HepG2 (cell line): Measurements from ENCODE around the gene APBA3. TPM values are rescaled to one million over a fixed set of nuclear protein-coding genes. Genes with fewer than 3 reads are reported as not detected.

Source experiments
- CENPT ChIP-seq: sonication (generic); formaldehyde crosslinking; IDR thresholded peaks from 2 replicates; pipeline ENCODE4 v1.8.0; 2022; ENCODE audit warnings: low read depth, mild to moderate bottlenecking, moderate library complexity, missing genetic modification reagents
- CREM ChIP-seq, 2 experiments: sonication (generic) in 1 of 2; formaldehyde crosslinking in 1 of 2; IDR thresholded peaks; 2 replicates each; pipeline versions ENCODE4 v1.4.0 to v1.6.1; 2016 to 2020; ENCODE audit warnings: antibody characterized with exemption in 1 of 2, mild to moderate bottlenecking in 1 of 2, missing genetic modification reagents in 1 of 2
- HNRNPL ChIP-seq: fragments of 200-400 bp; formaldehyde crosslinking; IDR thresholded peaks from 2 replicates; pipeline ENCODE4 v1.6.1; 2017; ENCODE audit warnings: mild to moderate bottlenecking, low read depth, low read length
- IKZF4 ChIP-seq: sonication (generic); formaldehyde crosslinking; IDR thresholded peaks from 2 replicates; pipeline ENCODE4 v1.5.1; 2020; ENCODE audit warnings: borderline replicate concordance, mild to moderate bottlenecking, low read depth, missing genetic modification reagents; ENCODE audit errors: not compliant biosample characterization
- KAT8 ChIP-seq: IDR thresholded peaks from 2 replicates; pipeline ENCODE4 v1.6.1; 2016; ENCODE audit warnings: missing genetic modification reagents, missing compliant biosample characterization
- NFYB ChIP-seq: sonication (generic); formaldehyde crosslinking; IDR thresholded peaks from 2 replicates; pipeline ENCODE4 v1.4.0; 2020; ENCODE audit warnings: missing genetic modification reagents
- SOX5 ChIP-seq: IDR thresholded peaks from 2 replicates; pipeline ENCODE4 v1.6.1; 2016; ENCODE audit warnings: borderline replicate concordance
- WIZ ChIP-seq: sonication (generic); formaldehyde crosslinking; IDR thresholded peaks from 2 replicates; pipeline ENCODE4 v1.5.1; 2020; ENCODE audit warnings: mild to moderate bottlenecking, missing genetic modification reagents
- ZBTB3 ChIP-seq: sonication (generic); formaldehyde crosslinking; IDR thresholded peaks from 2 replicates; pipeline ENCODE4 v1.4.0; 2020; ENCODE audit warnings: low read depth, mild to moderate bottlenecking, moderate library complexity, missing genetic modification reagents, borderline replicate concordance
- ZKSCAN1 ChIP-seq: fragments of 150-350 bp; IDR thresholded peaks from 2 replicates; pipeline ENCODE4 v1.6.1; 2014; ENCODE audit warnings: low read length
- ZNF101 ChIP-seq: sonication (generic); formaldehyde crosslinking; IDR thresholded peaks from 2 replicates; pipeline ENCODE4 v1.4.0; 2020; ENCODE audit warnings: mild to moderate bottlenecking, low read depth, missing genetic modification reagents, borderline replicate concordance
- ZNF24 ChIP-seq: fragments of 450-650 bp; IDR thresholded peaks from 2 replicates; pipeline ENCODE4 v1.6.1; 2017; ENCODE audit warnings: antibody characterized with exemption, mild to moderate bottlenecking
- ZNF253 ChIP-seq: sonication (generic); formaldehyde crosslinking; IDR thresholded peaks from 2 replicates; pipeline ENCODE4 v1.8.0; 2022; ENCODE audit warnings: mild to moderate bottlenecking, missing genetic modification reagents, borderline replicate concordance
- ZNF383 ChIP-seq: sonication (generic); formaldehyde crosslinking; IDR thresholded peaks from 2 replicates; pipeline ENCODE4 v1.4.0; 2020; ENCODE audit warnings: missing genetic modification reagents, mild to moderate bottlenecking, borderline replicate concordance
- ZNF546 ChIP-seq: sonication (generic); formaldehyde crosslinking; conservative IDR thresholded peaks from 2 replicates; pipeline ENCODE4 v1.8.1; 2023; ENCODE audit warnings: mild to moderate bottlenecking, missing genetic modification reagents
- ZNF629 ChIP-seq: sonication (generic); formaldehyde crosslinking; conservative IDR thresholded peaks from 2 replicates; pipeline ENCODE4 v1.5.0; 2020; ENCODE audit warnings: missing genetic modification reagents
- polyA plus RNA-seq, 8 experiments: library from polyadenylated mRNA; depleted of rRNA in 3 of 8; stranded (reverse) in 7 of 8; unstranded in 1 of 8; fragments of >200 nt; fragmentation: Illumina TruSeq in 4 of 8; extraction: Trizol in 4 of 8; gene quantifications; 2 replicates each; pipeline versions ENCODE4 v1.2.1 to v1.2.3, GENCODE V29; 2011 to 2016; ENCODE audit warnings: low read depth in 4 of 8, missing spikeins in 1 of 8, mixed read lengths in 1 of 8; ENCODE audit not compliant: insufficient read depth in 1 of 8
- total RNA-seq, 5 experiments: library from RNA; depleted of rRNA; stranded (reverse); fragments of >200 nt; fragmentation: Illumina TruSeq; extraction: Trizol; gene quantifications; 2 replicates each; pipeline ENCODE4 v1.2.3, GENCODE V29; 2016; ENCODE audit warnings: low read depth in 1 of 5
- TF ChIP-seq, protein P1 (sequence below), 2 experiments: sonication (generic) in 1 of 2; formaldehyde crosslinking in 1 of 2; IDR thresholded peaks; 2 replicates each; pipeline versions ENCODE4 v1.4.0 to v1.6.1; 2018 to 2020; ENCODE audit warnings: missing genetic modification reagents in 2 of 2, borderline replicate concordance in 1 of 2, low read depth in 1 of 2, mild to moderate bottlenecking in 1 of 2, missing biosample characterization in 1 of 2
- TF ChIP-seq, protein P2 (sequence below): sonication (generic); formaldehyde crosslinking; IDR thresholded peaks from 2 replicates; pipeline ENCODE4 v1.5.0; 2020; ENCODE audit warnings: mild to moderate bottlenecking, missing genetic modification reagents
- TF ChIP-seq, protein P3 (sequence below): sonication (generic); formaldehyde crosslinking; IDR thresholded peaks from 2 replicates; pipeline ENCODE4 v1.8.0; 2022; ENCODE audit warnings: missing genetic modification reagents, low read depth, mild to moderate bottlenecking, borderline replicate concordance
- TF ChIP-seq, protein P4 (sequence below): sonication (generic); formaldehyde crosslinking; IDR thresholded peaks from 2 replicates; pipeline ENCODE4 v1.4.0; 2020; ENCODE audit warnings: missing genetic modification reagents
- TF ChIP-seq, protein P5 (sequence below): sonication (generic); formaldehyde crosslinking; IDR thresholded peaks from 2 replicates; pipeline ENCODE4 v1.5.1; 2020; ENCODE audit warnings: missing genetic modification reagents, mild to moderate bottlenecking, borderline replicate concordance

Gene APBA3
- total and polyA plus RNA-seq, 2 of the 13 experiments (the other 11 are each of a cell fraction or from before 2014, with no cell fraction given), result 14.2 to 14.3 TPM

DNA sequence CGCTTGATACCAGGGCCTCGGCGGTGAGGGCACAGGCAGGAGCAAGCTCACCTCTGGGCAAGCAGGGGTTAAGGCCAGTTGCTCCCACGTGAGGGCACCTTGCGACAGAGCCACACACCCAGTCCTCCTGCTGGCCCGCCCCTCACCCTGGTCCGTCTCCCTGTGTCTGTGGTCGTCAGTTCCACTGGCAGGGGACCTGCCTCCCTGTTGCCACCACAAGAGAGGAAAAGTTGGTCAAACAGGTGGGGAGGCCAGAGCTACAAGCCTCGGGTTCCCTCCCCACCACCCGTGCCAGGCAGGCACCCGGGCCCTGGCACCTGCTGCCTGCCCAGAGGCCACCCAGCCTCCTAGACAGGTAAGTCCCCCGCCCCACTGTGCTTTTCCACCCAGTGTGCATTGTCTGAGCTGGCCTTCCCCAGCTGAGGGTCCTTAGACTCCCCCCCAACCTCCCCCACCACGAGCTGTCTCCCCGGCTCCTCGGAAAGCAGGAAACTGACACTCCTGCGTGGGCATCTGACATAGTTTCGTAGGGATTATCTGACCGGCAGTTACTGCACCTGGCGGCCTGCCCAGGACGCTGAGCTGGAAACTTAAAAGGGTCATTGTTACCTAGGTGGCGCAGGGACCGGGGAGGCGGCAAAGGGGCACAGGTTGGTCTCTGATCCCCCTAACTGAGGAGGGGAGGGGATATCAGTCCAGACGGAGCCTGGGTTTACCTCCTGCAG is 53.1 kb downstream of the APBA3 start, which contains the start of gene TJP3 (continued):
- TF ChIP-seq, protein P1, sequence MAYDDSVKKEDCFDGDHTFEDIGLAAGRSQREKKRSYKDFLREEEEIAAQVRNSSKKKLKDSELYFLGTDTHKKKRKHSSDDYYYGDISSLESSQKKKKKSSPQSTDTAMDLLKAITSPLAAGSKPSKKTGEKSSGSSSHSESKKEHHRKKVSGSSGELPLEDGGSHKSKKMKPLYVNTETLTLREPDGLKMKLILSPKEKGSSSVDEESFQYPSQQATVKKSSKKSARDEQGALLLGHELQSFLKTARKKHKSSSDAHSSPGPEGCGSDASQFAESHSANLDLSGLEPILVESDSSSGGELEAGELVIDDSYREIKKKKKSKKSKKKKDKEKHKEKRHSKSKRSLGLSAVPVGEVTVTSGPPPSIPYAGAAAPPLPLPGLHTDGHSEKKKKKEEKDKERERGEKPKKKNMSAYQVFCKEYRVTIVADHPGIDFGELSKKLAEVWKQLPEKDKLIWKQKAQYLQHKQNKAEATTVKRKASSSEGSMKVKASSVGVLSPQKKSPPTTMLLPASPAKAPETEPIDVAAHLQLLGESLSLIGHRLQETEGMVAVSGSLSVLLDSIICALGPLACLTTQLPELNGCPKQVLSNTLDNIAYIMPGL (CRISPR knock-in tag; IDR thresholded peaks at IDR 0.05; ENCODE audit: borderline replicate concordance in 1 of 2, low read depth in 1 of 2), result no peak; a peak in 1 of 4 replicates
- TF ChIP-seq, protein P2, sequence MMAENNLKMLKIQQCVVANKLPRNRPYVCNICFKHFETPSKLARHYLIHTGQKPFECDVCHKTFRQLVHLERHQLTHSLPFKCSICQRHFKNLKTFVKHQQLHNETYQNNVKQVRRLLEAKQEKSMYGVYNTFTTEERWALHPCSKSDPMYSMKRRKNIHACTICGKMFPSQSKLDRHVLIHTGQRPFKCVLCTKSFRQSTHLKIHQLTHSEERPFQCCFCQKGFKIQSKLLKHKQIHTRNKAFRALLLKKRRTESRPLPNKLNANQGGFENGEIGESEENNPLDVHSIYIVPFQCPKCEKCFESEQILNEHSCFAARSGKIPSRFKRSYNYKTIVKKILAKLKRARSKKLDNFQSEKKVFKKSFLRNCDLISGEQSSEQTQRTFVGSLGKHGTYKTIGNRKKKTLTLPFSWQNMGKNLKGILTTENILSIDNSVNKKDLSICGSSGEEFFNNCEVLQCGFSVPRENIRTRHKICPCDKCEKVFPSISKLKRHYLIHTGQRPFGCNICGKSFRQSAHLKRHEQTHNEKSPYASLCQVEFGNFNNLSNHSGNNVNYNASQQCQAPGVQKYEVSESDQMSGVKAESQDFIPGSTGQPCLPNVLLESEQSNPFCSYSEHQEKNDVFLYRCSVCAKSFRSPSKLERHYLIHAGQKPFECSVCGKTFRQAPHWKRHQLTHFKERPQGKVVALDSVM (CRISPR knock-in tag), result peak; percentile 38; the same call in 1 of the 2 replicates
- TF ChIP-seq SOX5 (CRISPR knock-in tag) (no peak; the same call in 1 of the 2 replicates), KAT8 (CRISPR knock-in tag) (no peak; the same call in 1 of the 2 replicates), ZNF546 (peak; percentile 32; the same call in 1 of the 2 replicates), IKZF4 (no peak), ZNF101 (CRISPR knock-in tag) (0 out of 2 replicates have a peak, but pooled peaks have one; percentile 29), ZBTB3 (CRISPR knock-in tag) (no peak), ZKSCAN1 (peak; percentile 91), ZNF383 (CRISPR knock-in tag) (no peak), ZNF253 (CRISPR knock-in tag) (no peak), NFYB (CRISPR knock-in tag) (no peak), CENPT (CRISPR knock-in tag) (no peak), ZNF629 (CRISPR knock-in tag) (0 out of 2 replicates have a peak, but pooled peaks have one; percentile 35), ZNF24 (no peak), CREM (IDR thresholded peaks at IDR 0.05) (no peak), CREM (CRISPR knock-in tag; IDR thresholded peaks at IDR 0.05) (no peak), HNRNPL (peak; percentile 98), WIZ (CRISPR knock-in tag) (no peak)
- TF ChIP-seq, protein P3, sequence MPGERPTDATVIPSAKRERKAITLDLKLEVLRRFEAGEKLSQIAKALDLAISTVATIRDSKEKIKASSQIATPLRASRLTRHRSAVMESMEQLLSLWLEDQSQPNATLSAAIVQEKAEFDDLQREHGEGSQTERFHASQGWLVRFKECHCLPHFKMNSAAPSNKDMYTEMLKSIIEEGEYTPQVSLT (CRISPR knock-in tag), result no peak
- TF ChIP-seq, protein P4, sequence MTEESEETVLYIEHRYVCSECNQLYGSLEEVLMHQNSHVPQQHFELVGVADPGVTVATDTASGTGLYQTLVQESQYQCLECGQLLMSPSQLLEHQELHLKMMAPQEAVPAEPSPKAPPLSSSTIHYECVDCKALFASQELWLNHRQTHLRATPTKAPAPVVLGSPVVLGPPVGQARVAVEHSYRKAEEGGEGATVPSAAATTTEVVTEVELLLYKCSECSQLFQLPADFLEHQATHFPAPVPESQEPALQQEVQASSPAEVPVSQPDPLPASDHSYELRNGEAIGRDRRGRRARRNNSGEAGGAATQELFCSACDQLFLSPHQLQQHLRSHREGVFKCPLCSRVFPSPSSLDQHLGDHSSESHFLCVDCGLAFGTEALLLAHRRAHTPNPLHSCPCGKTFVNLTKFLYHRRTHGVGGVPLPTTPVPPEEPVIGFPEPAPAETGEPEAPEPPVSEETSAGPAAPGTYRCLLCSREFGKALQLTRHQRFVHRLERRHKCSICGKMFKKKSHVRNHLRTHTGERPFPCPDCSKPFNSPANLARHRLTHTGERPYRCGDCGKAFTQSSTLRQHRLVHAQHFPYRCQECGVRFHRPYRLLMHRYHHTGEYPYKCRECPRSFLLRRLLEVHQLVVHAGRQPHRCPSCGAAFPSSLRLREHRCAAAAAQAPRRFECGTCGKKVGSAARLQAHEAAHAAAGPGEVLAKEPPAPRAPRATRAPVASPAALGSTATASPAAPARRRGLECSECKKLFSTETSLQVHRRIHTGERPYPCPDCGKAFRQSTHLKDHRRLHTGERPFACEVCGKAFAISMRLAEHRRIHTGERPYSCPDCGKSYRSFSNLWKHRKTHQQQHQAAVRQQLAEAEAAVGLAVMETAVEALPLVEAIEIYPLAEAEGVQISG (CRISPR knock-in tag), result peak; percentile 61
- TF ChIP-seq, protein P5, sequence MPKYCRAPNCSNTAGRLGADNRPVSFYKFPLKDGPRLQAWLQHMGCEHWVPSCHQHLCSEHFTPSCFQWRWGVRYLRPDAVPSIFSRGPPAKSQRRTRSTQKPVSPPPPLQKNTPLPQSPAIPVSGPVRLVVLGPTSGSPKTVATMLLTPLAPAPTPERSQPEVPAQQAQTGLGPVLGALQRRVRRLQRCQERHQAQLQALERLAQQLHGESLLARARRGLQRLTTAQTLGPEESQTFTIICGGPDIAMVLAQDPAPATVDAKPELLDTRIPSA (CRISPR knock-in tag), result no peak
